ENCODE results near the gene BANF2. TPM values are rescaled to one million over a fixed set of nuclear protein-coding genes. Genes with fewer than 3 reads are reported as not detected.
A peak's percentile ranks its signal among the peaks of the same experiment; 100 is the strongest.

BANF2 gene
- total and polyA plus RNA-seq, 4 donors = not detected

- H3K27ac ChIP-seq (ENCODE audit: low read depth in 1 of 2, low read length in 2 of 2) = no peak overlapping the region
- H3K9me3 ChIP-seq (ENCODE audit: control insufficient read depth in 4 of 4, low read length in 3 of 4) = no peaks in the 10 kb centered on the region
- DNase-seq (ENCODE audit: low spot score) = no peak
- peaks cover 0 to 9% (median 5%) of the 10 kb centered on the region in 4 donors for H3K4me1 ChIP-seq (ENCODE audit: control insufficient read depth in 4 of 4, insufficient read depth in 4 of 4, low read length in 3 of 4)
- H3K36me3 ChIP-seq (ENCODE audit: control insufficient read depth in 4 of 4, insufficient read depth in 3 of 4, low read depth in 1 of 4, low read length in 3 of 4) = no peaks in the 10 kb centered on the region
- no peak overlapping the region for H3K4me3 ChIP-seq (ENCODE audit: low read depth in 1 of 3, low read length in 3 of 3)
- WGBS = 59% methylated on average over 5 of the region's 5 CpGs
- no peak overlapping the region for H3K9ac ChIP-seq (ENCODE audit: low read depth in 1 of 2, low read length in 2 of 2)
- no peak for TF ChIP-seq RXRA (IDR thresholded peaks at IDR 0.05)
- TF ChIP-seq SP1 (IDR thresholded peaks at IDR 0.05) = no peak
- no peak for TF ChIP-seq MAX (IDR thresholded peaks at IDR 0.05)
- no peak for TF ChIP-seq HNF4A (conservative IDR thresholded peaks at IDR 0.05)
- TF ChIP-seq NR2F2 (IDR thresholded peaks at IDR 0.05) = no peak
- TF ChIP-seq RAD21 (IDR thresholded peaks at IDR 0.05) = no peak
- TF ChIP-seq CTCF (IDR thresholded peaks at IDR 0.05; ENCODE audit: low read depth, low read length, missing input control) = no peak
- TF ChIP-seq TAF1 (conservative IDR thresholded peaks at IDR 0.05) = no peak
- TF ChIP-seq FOXA2 (IDR thresholded peaks at IDR 0.05) = no peak
- no peak for TF ChIP-seq JUND (IDR thresholded peaks at IDR 0.05)
- no peak for TF ChIP-seq EGR1 (IDR thresholded peaks at IDR 0.05; ENCODE audit: low read depth in 2 of 2)
- TF ChIP-seq GABPA (IDR thresholded peaks at IDR 0.05 in 1 of 2, conservative IDR thresholded peaks at IDR 0.05 in 1 of 2) = no peak
- no peaks in the 10 kb centered on the region for H3K27me3 ChIP-seq (ENCODE audit: control insufficient read depth in 4 of 4, insufficient read depth in 4 of 4, low read length in 3 of 4)
Observed at GRCh38 chr20:17749626-17749977, 49.8 kb downstream of the BANF2 start.

GRCh38 chr20:17749978-17750721, 50.4 kb downstream of the BANF2 start:
- 45% methylated on average over 15 of the region's 15 CpGs for WGBS
- peak; percentile 37 for DNase-seq (ENCODE audit: low spot score)
- Histone ChIP-seq H3K4me3 (ENCODE audit: low read depth in 1 of 3, low read length in 3 of 3) (no peak overlapping the region), H3K4me1 (ENCODE audit: control insufficient read depth in 4 of 4, insufficient read depth in 4 of 4, low read length in 3 of 4) (peaks cover 0 to 9% (median 5%) of the 10 kb centered on the region in 4 donors), H3K36me3 (ENCODE audit: control insufficient read depth in 4 of 4, insufficient read depth in 3 of 4, low read depth in 1 of 4, low read length in 3 of 4) (no peaks in the 10 kb centered on the region), H3K9ac (ENCODE audit: low read depth in 1 of 2, low read length in 2 of 2) (no peak overlapping the region), H3K27ac (ENCODE audit: low read depth in 1 of 2, low read length in 2 of 2) (peak overlapping the region; percentile 33 to 67), H3K27me3 (ENCODE audit: control insufficient read depth in 4 of 4, insufficient read depth in 4 of 4, low read length in 3 of 4) (no peaks in the 10 kb centered on the region), H3K9me3 (ENCODE audit: control insufficient read depth in 4 of 4, low read length in 3 of 4) (no peaks in the 10 kb centered on the region)
- TF ChIP-seq TAF1 (conservative IDR thresholded peaks at IDR 0.05) (no peak), SP1 (IDR thresholded peaks at IDR 0.05) (peak; percentile 50), RAD21 (IDR thresholded peaks at IDR 0.05) (peak; percentile 47 to 70), RXRA (IDR thresholded peaks at IDR 0.05) (peak; percentile 38 to 67), NR2F2 (IDR thresholded peaks at IDR 0.05) (peak; percentile 86), HNF4G (IDR thresholded peaks at IDR 0.05) (no peak), GABPA (IDR thresholded peaks at IDR 0.05 in 1 of 2, conservative IDR thresholded peaks at IDR 0.05 in 1 of 2) (peak; percentile 45 to 63), EGR1 (IDR thresholded peaks at IDR 0.05; ENCODE audit: low read depth in 2 of 2) (peak; percentile 37 to 67), CTCF (IDR thresholded peaks at IDR 0.05; ENCODE audit: low read depth, low read length, missing input control) (peak; percentile 3), HNF4A (conservative IDR thresholded peaks at IDR 0.05) (peak in 1 of 2 donors; percentile 27)

Measured in liver (tissue), 9 donors.